Measurements from ENCODE around the gene IFT88. TPM values are rescaled to one million over a fixed set of nuclear protein-coding genes. Genes with fewer than 3 reads are reported as not detected.

The IFT88 gene
- total RNA-seq, 1 experiment from 2014 or later, result 5.2 TPM

GRCh38 chr13:20585371-20585770 lies 18.4 kb downstream of the IFT88 start:
- no peak overlapping the region for H3K23ac ChIP-seq (ENCODE audit: insufficient read length, low read depth, low read length)
- no peak overlapping the region for H3K9ac ChIP-seq (ENCODE audit: extremely low read depth, insufficient read length, low read length)
- no peaks in the 10 kb centered on the region for H3K27me3 ChIP-seq (ENCODE audit: insufficient read depth, low read length)
- H3K4ac ChIP-seq (ENCODE audit: low read depth, low read length), result no peak overlapping the region
- H2BK15ac ChIP-seq (ENCODE audit: low read depth, low read length), result no peak overlapping the region
- H3K36me3 Mint-ChIP-seq (ENCODE audit: insufficient read depth in 1 of 3, low read depth in 3 of 3), result peaks cover 14 to 28% (median 17%) of the 10 kb centered on the region in 3 experiments
- no peak overlapping the region for H2BK5ac ChIP-seq (ENCODE audit: insufficient read length, low read length)
- H4K8ac ChIP-seq (replicated peaks; ENCODE audit: insufficient read length, low read depth, low read length), result no peak overlapping the region
- H3K14ac ChIP-seq (ENCODE audit: insufficient read depth, low read length), result no peak overlapping the region
- H3K4me3 Mint-ChIP-seq, result no peak overlapping the region
- H3K79me1 ChIP-seq (ENCODE audit: insufficient read depth, low read depth, low read length, poor library complexity, severe bottlenecking), result no peaks in the 10 kb centered on the region
- H3T11ph ChIP-seq (ENCODE audit: low read length), result no peak overlapping the region
- no peak overlapping the region for H2BK20ac ChIP-seq (ENCODE audit: low read depth, low read length, poor library complexity, severe bottlenecking)
- H4K91ac ChIP-seq (ENCODE audit: insufficient read length, low read depth, low read length), result no peak overlapping the region
- H3K9me3 Mint-ChIP-seq, result peaks cover 6 to 11% of the 10 kb centered on the region in 2 experiments
- peaks cover 0 to 7% of the 10 kb centered on the region in 2 experiments; a peak in 1 of 4 replicates for H3K4me1 Mint-ChIP-seq
- no peak overlapping the region for H2AK5ac ChIP-seq (ENCODE audit: insufficient read length, low read length)
- no peak overlapping the region for H3K56ac ChIP-seq (ENCODE audit: insufficient read length, low read depth, low read length)
- H4K5ac ChIP-seq (ENCODE audit: insufficient read length, low read depth, low read length), result no peak overlapping the region
- H3K9me3 ChIP-seq (ENCODE audit: control insufficient read depth, low read depth, low read length), result no peaks in the 10 kb centered on the region
- H3K27ac Mint-ChIP-seq, result no peak overlapping the region
- H3K27me3 Mint-ChIP-seq (ENCODE audit: low read depth), result no peaks in the 10 kb centered on the region
- no peaks in the 10 kb centered on the region for H3K79me2 ChIP-seq (ENCODE audit: insufficient read depth, low read length)
- no peak overlapping the region for H3K4me2 ChIP-seq (ENCODE audit: insufficient read depth, insufficient read length, low read length)
- DNase-seq, result no peak
- no peak overlapping the region for H2BK120ac ChIP-seq (ENCODE audit: low read depth, low read length, poor library complexity, severe bottlenecking)
- no peaks in the 10 kb centered on the region for H4K20me1 ChIP-seq (ENCODE audit: control insufficient read depth, insufficient read depth, insufficient read length)
- H2AFZ ChIP-seq (ENCODE audit: low read length), result no peak overlapping the region
- no peak overlapping the region for H2BK12ac ChIP-seq (ENCODE audit: insufficient read length, low read depth, low read length)
- no peaks in the 10 kb centered on the region for H3K4me1 ChIP-seq (ENCODE audit: insufficient read depth, low read length)
- H3K18ac ChIP-seq (ENCODE audit: insufficient read length, low read depth, low read length), result no peak overlapping the region
- no peak for TF ChIP-seq CTCF (conservative IDR thresholded peaks at IDR 0.05)
- H3K27ac ChIP-seq (ENCODE audit: insufficient read length, low read depth, low read length), result no peak overlapping the region
- no CpG with 5 or more reads among the region's 2 CpGs for whole genome bisulfite sequencing (ENCODE audit: extremely low coverage, insufficient read length, low lambda C conversion rate)
- no peaks in the 10 kb centered on the region for H3K23me2 ChIP-seq (ENCODE audit: insufficient read length, low read depth, low read length, poor library complexity, severe bottlenecking)

Data from H9 (cell line).